AG04450 (cell line): Measurements from ENCODE around the gene PCMTD2. TPM values are rescaled to one million over a fixed set of nuclear protein-coding genes. Genes with fewer than 3 reads are reported as not detected.

Experiments used
- CTCF ChIA-PET: fragments of 300-600, 350-600 bp; formaldehyde crosslinking; extraction: SDS; loops from one replicate; lab custom pipeline; 2022; ENCODE audit warnings: antibody characterized with exemption, inconsistent platforms; lab: Charles Lee
- POLR2A ChIA-PET: fragments of 350-600 bp; formaldehyde crosslinking; extraction: SDS; loops from one replicate; lab custom pipeline; 2021; ENCODE audit warnings: antibody characterized with exemption, inconsistent platforms; lab: Yijun Ruan, JAX
- DNase-seq: peaks from one replicate; pipeline ENCODE4 v3.0.0-alpha.2; 2011; ENCODE audit warnings: low read depth, low spot score
- H3K27ac ChIP-seq: one replicate; pipeline ENCODE4 v1.5.1; 2012; ENCODE audit warnings: low read depth, low read length, control low read depth
- H3K27me3 ChIP-seq: one replicate; pipeline ENCODE4 v1.6.0; 2012; ENCODE audit warnings: low read length; ENCODE audit not compliant: control insufficient read depth, insufficient read depth
- H3K4me3 ChIP-seq: 2 replicates; pipeline ENCODE4 v1.5.1; 2011; ENCODE audit warnings: mild to moderate bottlenecking, low read depth, low read length, control low read depth
- H3K9me3 ChIP-seq: 2 replicates; pipeline ENCODE4 v1.5.1; 2012; ENCODE audit warnings: low read length; ENCODE audit not compliant: control insufficient read depth, insufficient read depth
- CTCF ChIP-seq: IDR thresholded peaks from 2 replicates; pipeline ENCODE4 v1.5.1; 2011; ENCODE audit warnings: low read depth, low read length, control low read depth, inconsistent platforms
- polyA minus RNA-seq: library from RNA; depleted of rRNA, polyadenylated mRNA; stranded (reverse); fragments of >200 nt; gene quantifications from 2 replicates; pipeline ENCODE4 v1.2.3, GENCODE V29; 2011; rRNA and poly(A)+ RNA removed
- polyA plus RNA-seq: library from polyadenylated mRNA; depleted of rRNA; stranded (reverse); fragments of >200 nt; gene quantifications from 2 replicates; pipeline ENCODE4 v1.2.3, GENCODE V29; 2011; rRNA removed

The PCMTD2 gene
- polyA plus RNA-seq (32.4 and 42.7 TPM in 2 replicates), polyA minus RNA-seq (15.7 and 20.2 TPM in 2 replicates)

- CTCF ChIA-PET: interaction anchor here (0.9 kb wide), 1 partner anchor 172 kb away, joined by 3 read pairs; no protein-coding TSS in a partner anchor
- peak within 1 kb of the TSS; percentile 74 for H3K4me3 ChIP-seq
- H3K27ac ChIP-seq: peak within 1 kb of the TSS; percentile 39
- POLR2A ChIA-PET: interaction anchor here (0.6 to 2.3 kb wide), 4 partner anchors 13 to 40 kb away, joined by 3 to 13 read pairs (median 4); no protein-coding TSS in a partner anchor
- H3K27me3 ChIP-seq: peaks cover 5% of the 10 kb centered on the region
- no peaks in the 10 kb centered on the region; the same call in 1 of the 2 replicates for H3K9me3 ChIP-seq
- peak; percentile 43 for DNase-seq
- no peak for TF ChIP-seq CTCF
Measured at GRCh38 chr20:64255361-64256281, at the start of gene PCMTD2. PCMTD2 (plus strand) TSS chr20:64255748; CDS start chr20:64259966, 4,218 bp downstream.

GRCh38 chr20:64206614-64207013, 48.9 kb upstream of the PCMTD2 start:
- Histone ChIP-seq H3K9me3 (peaks cover 11% of the 10 kb centered on the region; the same call in 1 of the 2 replicates), H3K27me3 (peaks cover 24% of the 10 kb centered on the region), H3K27ac (no peak overlapping the region), H3K4me3 (no peak overlapping the region)
- TF ChIP-seq CTCF: no peak
- CTCF ChIA-PET: no interaction called here
- DNase-seq: no peak
- POLR2A ChIA-PET: no interaction called here

GRCh38 chr20:64207641-64208590, 47.6 kb upstream of the PCMTD2 start:
- ChIA-PET CTCF (no interaction called here), POLR2A (no interaction called here)
- Histone ChIP-seq H3K27me3 (peaks cover 25% of the 10 kb centered on the region), H3K4me3 (no peak overlapping the region), H3K9me3 (peaks cover 2% of the 10 kb centered on the region; the same call in 1 of the 2 replicates), H3K27ac (no peak overlapping the region)
- no peak for DNase-seq
- no peak for TF ChIP-seq CTCF

- CTCF ChIA-PET: no interaction called here
- H3K9me3 ChIP-seq: no peaks in the 10 kb centered on the region; the same call in 1 of the 2 replicates
- no peak for DNase-seq
- no peak for TF ChIP-seq CTCF
- H3K27ac ChIP-seq: no peak overlapping the region
- peaks cover 32% of the 10 kb centered on the region for H3K27me3 ChIP-seq
- H3K4me3 ChIP-seq: no peak overlapping the region
- POLR2A ChIA-PET: no interaction called here
Measured at GRCh38 chr20:64209148-64209547, 46.4 kb upstream of the PCMTD2 start.
